Hepatic stellate cell (primary cell): ENCODE data around the gene ARMC5.
"Not testable (repeated sequence)": the region's sequence is repeated elsewhere in the genome, so short reads cannot be mapped to it uniquely, and the experiment has no call there.

Source experiments
- DNase-seq: peaks from one replicate; pipeline ENCODE4 v3.0.0; 2011; ENCODE audit warnings: low spot score

ARMC5 gene

GRCh38 chr16:31477220-31478216, 18.2 kb downstream of the ARMC5 start:
- no peak for DNase-seq

- no peak for DNase-seq
These were observed 19.7 kb downstream of the ARMC5 start for GRCh38 chr16:31478956-31479355.

- no peak for DNase-seq
These were observed 20.4 kb downstream of the ARMC5 start for GRCh38 chr16:31479751-31480150.

GRCh38 chr16:31480851-31481536, 21.7 kb downstream of the ARMC5 start:
- no peak for DNase-seq

GRCh38 chr16:31483081-31483480, 23.8 kb downstream of the ARMC5 start, which contains the start of gene SLC5A2:
Gene SLC5A2 (plus strand): TSS chr16:31483123. CDS start chr16:31483137, 14 bp downstream.
- no peak for DNase-seq

DNA sequence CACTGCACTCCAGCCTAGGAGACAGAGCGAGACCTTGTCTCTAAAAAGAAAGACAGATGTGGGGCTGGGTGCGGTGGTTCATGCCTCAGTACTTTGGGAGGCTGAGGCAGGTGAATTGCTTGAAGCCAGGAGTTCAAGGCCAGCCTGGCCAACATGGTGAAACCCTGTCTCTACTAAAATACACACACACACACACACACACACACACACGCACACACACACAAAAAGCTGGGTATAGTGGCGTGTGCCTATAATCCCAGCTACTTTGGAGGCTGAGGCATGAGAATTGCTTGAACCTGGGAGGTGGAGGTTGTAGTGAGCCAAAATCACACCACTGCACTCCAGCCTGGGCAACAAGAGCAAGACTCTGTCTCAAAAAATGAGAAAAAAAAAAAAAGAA, 24.7 kb downstream of the ARMC5 start:
- DNase-seq = not testable (repeated sequence)

GRCh38 chr16:31484491-31485171, 25.3 kb downstream of the ARMC5 start:
- DNase-seq = no peak

DNA sequence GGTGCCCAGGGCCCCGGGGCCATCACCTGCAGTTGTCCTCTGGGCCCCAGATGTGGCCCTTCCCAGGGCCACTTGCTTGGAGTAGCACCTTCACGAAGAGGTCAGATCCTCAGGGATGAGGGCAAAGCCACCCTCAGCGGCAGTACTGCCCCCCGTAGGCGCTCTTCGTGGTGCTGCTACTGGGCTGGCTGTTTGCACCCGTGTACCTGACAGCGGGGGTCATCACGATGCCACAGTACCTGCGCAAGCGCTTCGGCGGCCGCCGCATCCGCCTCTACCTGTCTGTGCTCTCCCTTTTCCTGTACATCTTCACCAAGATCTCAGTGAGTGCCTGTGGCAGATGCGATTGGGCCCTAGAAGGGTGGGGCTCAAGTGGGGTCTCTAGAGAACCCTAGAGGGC, 26.3 kb downstream of the ARMC5 start:
- no peak for DNase-seq

- no peak for DNase-seq
These were observed 26.7 kb downstream of the ARMC5 start for GRCh38 chr16:31486045-31486444.

DNA sequence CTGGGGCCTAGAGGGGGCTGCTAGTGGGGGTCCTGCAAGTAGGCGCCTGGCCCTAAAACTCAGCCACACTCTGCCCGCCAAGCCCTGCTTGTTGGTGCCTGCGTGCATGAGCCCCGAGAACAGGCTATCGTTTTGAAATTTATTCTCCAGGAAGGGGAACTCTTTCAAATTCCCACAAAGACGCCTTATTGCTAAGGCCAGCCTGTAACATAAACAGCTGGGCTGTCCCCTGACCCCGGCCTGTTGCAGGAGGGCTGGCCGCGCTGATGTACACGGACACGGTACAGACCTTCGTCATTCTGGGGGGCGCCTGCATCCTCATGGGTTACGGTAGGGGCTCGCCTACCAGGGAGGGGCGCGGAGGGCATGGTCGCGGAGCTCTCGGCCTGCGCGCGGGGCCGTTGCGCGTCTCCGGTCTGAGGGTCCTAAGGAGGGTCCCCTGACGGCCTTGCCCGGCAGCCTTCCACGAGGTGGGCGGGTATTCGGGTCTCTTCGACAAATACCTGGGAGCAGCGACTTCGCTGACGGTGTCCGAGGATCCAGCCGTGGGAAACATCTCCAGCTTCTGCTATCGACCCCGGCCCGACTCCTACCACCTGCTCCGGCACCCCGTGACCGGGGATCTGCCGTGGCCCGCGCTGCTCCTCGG, 27.9 kb downstream of the ARMC5 start:
- DNase-seq = no peak

GRCh38 chr16:31487720-31488467, 28.6 kb downstream of the ARMC5 start:
- DNase-seq = peak; percentile 66

GRCh38 chr16:31488468-31489297, 29.4 kb downstream of the ARMC5 start:
- no peak for DNase-seq

GRCh38 chr16:31489298-31489564, 29.9 kb downstream of the ARMC5 start:
- no peak for DNase-seq

- no peak for DNase-seq
These were observed 30.6 kb downstream of the ARMC5 start for GRCh38 chr16:31489616-31490584.

GRCh38 chr16:31491778-31492418, 32.6 kb downstream of the ARMC5 start:
- no peak for DNase-seq

DNA sequence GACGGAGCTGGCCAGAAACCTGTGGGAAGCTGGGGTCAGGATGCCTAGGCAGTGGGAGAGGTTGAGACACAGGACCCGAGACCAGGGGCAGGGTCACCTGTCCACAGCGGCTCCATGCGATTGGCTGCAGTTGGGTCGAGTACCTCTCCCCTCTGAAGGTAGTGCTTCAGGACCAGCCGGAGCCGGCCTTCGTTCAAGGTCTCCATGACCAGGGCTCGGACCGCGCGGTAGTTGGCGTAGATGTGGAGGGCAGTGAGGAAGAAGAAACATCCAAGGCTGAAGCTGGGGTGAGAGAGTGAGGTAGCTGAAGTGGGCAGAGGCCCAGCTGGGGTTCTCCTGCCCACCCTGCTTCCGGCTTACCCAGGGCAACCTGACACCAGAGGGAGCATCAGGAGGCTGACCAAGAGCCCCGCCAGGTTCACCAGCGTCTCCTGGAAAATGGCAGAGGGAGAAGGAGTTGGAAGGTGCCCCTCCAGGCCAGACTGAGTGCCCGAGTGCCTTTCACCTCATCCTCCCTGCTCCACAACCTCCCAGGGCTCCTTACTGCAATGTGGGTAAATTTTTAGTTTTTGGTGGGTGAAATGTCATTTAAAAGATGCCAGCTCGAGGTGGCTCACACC, 34.3 kb downstream of the ARMC5 start:
- no peak for DNase-seq

- DNase-seq = no peak
These were observed 37.4 kb downstream of the ARMC5 start for GRCh38 chr16:31496670-31497069.

GRCh38 chr16:31498493-31498892, 39.2 kb downstream of the ARMC5 start:
- DNase-seq = no peak
